T-helper 2 cell (primary cell): Measurements from ENCODE around the gene LRP5.
"Not testable (repeated sequence)": the region's sequence is repeated elsewhere in the genome, so short reads cannot be mapped to it uniquely, and the experiment has no call there.

Experiments used
- DNase-seq, 5 experiments: peaks; one replicate each; pipeline versions ENCODE4 v3.0.0 to v3.0.0-alpha.2; 2012 to 2022

LRP5 gene

GRCh38 chr11:68446046-68446725, 133.8 kb downstream of the LRP5 start:
- DNase-seq = no peak

- peak; percentile 44 to 75 (median 68) for DNase-seq
Observed at GRCh38 chr11:68447015-68447801, 134.8 kb downstream of the LRP5 start.

GRCh38 chr11:68447914-68448313, 135.5 kb downstream of the LRP5 start:
- not testable (repeated sequence) for DNase-seq

GRCh38 chr11:68448604-68449011, 136.2 kb downstream of the LRP5 start:
- no peak for DNase-seq

- DNase-seq = no peak
Observed at GRCh38 chr11:68449951-68450350, 137.6 kb downstream of the LRP5 start.

- no peak for DNase-seq
Observed at GRCh38 chr11:68450711-68451110, 138.3 kb downstream of the LRP5 start.

- no peak for DNase-seq
Observed at GRCh38 chr11:68454767-68455166, 142.4 kb downstream of the LRP5 start.

GRCh38 chr11:68455485-68455884, 143.1 kb downstream of the LRP5 start:
- no peak for DNase-seq

GRCh38 chr11:68457216-68457897, 145.0 kb downstream of the LRP5 start:
- no peak for DNase-seq

- DNase-seq = no peak
Observed at GRCh38 chr11:68457898-68458249, 145.5 kb downstream of the LRP5 start.

- DNase-seq = not testable (repeated sequence)
Observed at GRCh38 chr11:68458340-68458739, 145.9 kb downstream of the LRP5 start.

GRCh38 chr11:68459886-68460740, 147.7 kb downstream of the LRP5 start:
- DNase-seq = peak; percentile 91 to 98 (median 93)

GRCh38 chr11:68460741-68461574, 148.6 kb downstream of the LRP5 start, which contains the start of gene PPP6R3:
TSS of gene PPP6R3 (plus strand) at chr11:68460752. CDS start at chr11:68537665, 76,913 bp downstream.
- peak in 1 of 5 experiments; percentile 49 for DNase-seq

GRCh38 chr11:68461575-68461917, 149.2 kb downstream of the LRP5 start:
- DNase-seq = no peak

GRCh38 chr11:68463714-68464113, 151.3 kb downstream of the LRP5 start:
- DNase-seq = no peak

GRCh38 chr11:68467201-68467834, 154.9 kb downstream of the LRP5 start:
- DNase-seq = no peak

- peak in 1 of 5 experiments; percentile 40 for DNase-seq
Observed at GRCh38 chr11:68468217-68468828, 155.9 kb downstream of the LRP5 start.

GRCh38 chr11:68469122-68469521, 156.7 kb downstream of the LRP5 start:
- no peak for DNase-seq

GRCh38 chr11:68469642-68470041, 157.3 kb downstream of the LRP5 start:
- no peak for DNase-seq

- no peak for DNase-seq
Observed at GRCh38 chr11:68470304-68470811, 158.0 kb downstream of the LRP5 start.
